Measurements from ENCODE around the gene AIMP1.
A peak's percentile ranks its signal among the peaks of the same experiment; 100 is the strongest.
"Not testable (repeated sequence)": the region's sequence is repeated elsewhere in the genome, so short reads cannot be mapped to it uniquely, and the experiment has no call there.

AIMP1 gene

GRCh38 chr4:106316773-106317409 lies 541 bp downstream of the AIMP1 start:
- no peak for TF ChIP-seq EZH2phosphoT487 (IDR thresholded peaks at IDR 0.05; ENCODE audit: low read depth)
- Histone ChIP-seq H3K9me3 (ENCODE audit: insufficient read depth, low read length) (no peaks in the 10 kb centered on the region), H2AFZ (ENCODE audit: low read depth, low read length) (peak overlapping the region; percentile 88; the same call in 1 of the 2 replicates)

GRCh38 chr4:106317815-106318214 lies 1.5 kb downstream of the AIMP1 start:
- H4K20me1 ChIP-seq (ENCODE audit: insufficient read depth, low read length) = no peaks in the 10 kb centered on the region
- H2AFZ ChIP-seq (ENCODE audit: low read depth, low read length) = no peak overlapping the region
- peak overlapping the region; percentile 98 for H3K4me3 ChIP-seq (ENCODE audit: low read length)
- H3K4me1 ChIP-seq (ENCODE audit: low read length) = peaks cover 27% of the 10 kb centered on the region
- H3K79me2 ChIP-seq (ENCODE audit: low read length) = peaks cover 82% of the 10 kb centered on the region
- H3K9me3 ChIP-seq (ENCODE audit: insufficient read depth, low read length) = no peaks in the 10 kb centered on the region
- H3K9ac ChIP-seq (ENCODE audit: low read length) = 0 out of 2 replicates have a peak overlapping the region, but pooled peaks have one; percentile 96
- TF ChIP-seq, protein P1, sequence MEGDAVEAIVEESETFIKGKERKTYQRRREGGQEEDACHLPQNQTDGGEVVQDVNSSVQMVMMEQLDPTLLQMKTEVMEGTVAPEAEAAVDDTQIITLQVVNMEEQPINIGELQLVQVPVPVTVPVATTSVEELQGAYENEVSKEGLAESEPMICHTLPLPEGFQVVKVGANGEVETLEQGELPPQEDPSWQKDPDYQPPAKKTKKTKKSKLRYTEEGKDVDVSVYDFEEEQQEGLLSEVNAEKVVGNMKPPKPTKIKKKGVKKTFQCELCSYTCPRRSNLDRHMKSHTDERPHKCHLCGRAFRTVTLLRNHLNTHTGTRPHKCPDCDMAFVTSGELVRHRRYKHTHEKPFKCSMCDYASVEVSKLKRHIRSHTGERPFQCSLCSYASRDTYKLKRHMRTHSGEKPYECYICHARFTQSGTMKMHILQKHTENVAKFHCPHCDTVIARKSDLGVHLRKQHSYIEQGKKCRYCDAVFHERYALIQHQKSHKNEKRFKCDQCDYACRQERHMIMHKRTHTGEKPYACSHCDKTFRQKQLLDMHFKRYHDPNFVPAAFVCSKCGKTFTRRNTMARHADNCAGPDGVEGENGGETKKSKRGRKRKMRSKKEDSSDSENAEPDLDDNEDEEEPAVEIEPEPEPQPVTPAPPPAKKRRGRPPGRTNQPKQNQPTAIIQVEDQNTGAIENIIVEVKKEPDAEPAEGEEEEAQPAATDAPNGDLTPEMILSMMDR (IDR thresholded peaks at IDR 0.05; ENCODE audit: low read depth, low read length) = no peak
- no peak for TF ChIP-seq EZH2phosphoT487 (IDR thresholded peaks at IDR 0.05; ENCODE audit: low read depth)
- H3K27me3 ChIP-seq (ENCODE audit: low read depth, low read length) = no peaks in the 10 kb centered on the region
- no peak overlapping the region for H3K27ac ChIP-seq (ENCODE audit: low read length)
- peaks cover 16% of the 10 kb centered on the region for H3K36me3 ChIP-seq (replicated peaks; ENCODE audit: low read depth, low read length)
- H3K4me2 ChIP-seq (ENCODE audit: low read length) = peak overlapping the region; percentile 97

More at GRCh38 chr4:106316773-106317409, 541 bp downstream of the AIMP1 start:
- peak overlapping the region; percentile 98 for H3K4me3 ChIP-seq (ENCODE audit: low read length)
- peaks cover 80% of the 10 kb centered on the region for H3K79me2 ChIP-seq (ENCODE audit: low read length)
- H3K27me3 ChIP-seq (ENCODE audit: low read depth, low read length) = no peaks in the 10 kb centered on the region
- H3K4me2 ChIP-seq (ENCODE audit: low read length) = peak overlapping the region; percentile 97
- H3K9ac ChIP-seq (ENCODE audit: low read length) = peak overlapping the region; percentile 96
- peaks cover 16% of the 10 kb centered on the region for H3K36me3 ChIP-seq (replicated peaks; ENCODE audit: low read depth, low read length)
- no peaks in the 10 kb centered on the region for H4K20me1 ChIP-seq (ENCODE audit: insufficient read depth, low read length)
- H3K27ac ChIP-seq (ENCODE audit: low read length) = peak overlapping the region; percentile 83
- H3K4me1 ChIP-seq (ENCODE audit: low read length) = peaks cover 29% of the 10 kb centered on the region

DNA sequence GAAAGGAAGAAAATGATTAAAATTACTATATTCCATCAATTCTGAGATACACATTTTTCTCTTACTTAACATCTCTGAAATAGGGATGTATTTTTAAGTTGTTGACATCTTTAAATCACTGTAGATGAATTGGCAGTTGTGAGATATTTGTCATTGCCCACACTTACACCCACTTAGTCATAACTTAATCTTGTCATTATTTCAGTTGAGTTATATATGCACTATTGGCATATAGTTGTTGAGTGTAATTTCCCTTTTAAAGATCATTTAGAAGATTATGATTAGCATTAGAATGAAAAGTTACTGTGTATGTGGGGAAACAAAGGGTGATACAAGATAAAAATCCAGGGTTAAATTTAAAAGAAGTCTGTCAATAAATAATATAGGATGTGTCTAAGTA lies 2.2 kb downstream of the AIMP1 start:
- Histone ChIP-seq H3K4me1 (ENCODE audit: low read length) (peaks cover 28% of the 10 kb centered on the region), H4K20me1 (ENCODE audit: insufficient read depth, low read length) (no peaks in the 10 kb centered on the region), H3K4me2 (ENCODE audit: low read length) (no peak overlapping the region), H3K27me3 (ENCODE audit: low read depth, low read length) (no peaks in the 10 kb centered on the region), H2AFZ (ENCODE audit: low read depth, low read length) (no peak overlapping the region), H3K4me3 (ENCODE audit: low read length) (no peak overlapping the region), H3K9me3 (ENCODE audit: insufficient read depth, low read length) (no peaks in the 10 kb centered on the region), H3K27ac (ENCODE audit: low read length) (no peak overlapping the region), H3K79me2 (ENCODE audit: low read length) (peaks cover 82% of the 10 kb centered on the region), H3K36me3 (replicated peaks; ENCODE audit: low read depth, low read length) (peaks cover 16% of the 10 kb centered on the region), H3K9ac (ENCODE audit: low read length) (no peak overlapping the region)
- TF ChIP-seq EZH2phosphoT487 (IDR thresholded peaks at IDR 0.05; ENCODE audit: low read depth) = no peak
- TF ChIP-seq, protein P1 (IDR thresholded peaks at IDR 0.05; ENCODE audit: low read depth, low read length) = no peak

- H3K27me3 ChIP-seq (ENCODE audit: low read depth, low read length) = no peaks in the 10 kb centered on the region
- no peak overlapping the region for H3K4me3 ChIP-seq (ENCODE audit: low read length)
- no peak overlapping the region for H3K9ac ChIP-seq (ENCODE audit: low read length)
- no peak overlapping the region for H3K27ac ChIP-seq (ENCODE audit: low read length)
- H3K36me3 ChIP-seq (replicated peaks; ENCODE audit: low read depth, low read length) = peaks cover 16% of the 10 kb centered on the region
- H2AFZ ChIP-seq (ENCODE audit: low read depth, low read length) = no peak overlapping the region
- H4K20me1 ChIP-seq (ENCODE audit: insufficient read depth, low read length) = no peaks in the 10 kb centered on the region
- H3K4me2 ChIP-seq (ENCODE audit: low read length) = no peak overlapping the region
- peaks cover 71% of the 10 kb centered on the region for H3K79me2 ChIP-seq (ENCODE audit: low read length)
- H3K9me3 ChIP-seq (ENCODE audit: insufficient read depth, low read length) = no peaks in the 10 kb centered on the region
- H3K4me1 ChIP-seq (ENCODE audit: low read length) = peaks cover 21% of the 10 kb centered on the region
- TF ChIP-seq, protein P1 (IDR thresholded peaks at IDR 0.05; ENCODE audit: low read depth, low read length) = no peak
- TF ChIP-seq EZH2phosphoT487 (IDR thresholded peaks at IDR 0.05; ENCODE audit: low read depth) = no peak
These were observed 3.9 kb downstream of the AIMP1 start for GRCh38 chr4:106320235-106320634.

DNA sequence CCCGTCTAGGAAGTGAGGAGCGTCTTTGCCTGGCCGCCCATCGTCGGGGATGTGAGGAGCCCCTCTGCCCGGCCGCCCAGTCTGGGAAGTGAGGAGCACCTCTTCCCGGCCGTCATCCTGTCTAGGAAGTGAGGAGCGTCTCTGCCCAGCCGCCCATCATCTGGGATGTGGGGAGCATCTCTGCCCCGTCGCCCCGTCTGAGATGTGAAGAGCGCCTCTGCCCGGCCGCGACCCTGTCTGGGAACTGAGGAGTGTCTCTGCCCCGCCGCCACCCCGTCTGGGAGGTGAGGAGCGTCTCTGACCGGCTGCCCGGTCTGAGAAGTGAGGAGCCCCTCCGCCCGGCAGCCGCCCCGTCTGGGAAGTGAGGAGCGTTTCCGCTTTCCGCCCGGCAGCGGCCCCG lies 4.8 kb downstream of the AIMP1 start:
- not testable (repeated sequence) for H3K9me3 ChIP-seq (ENCODE audit: insufficient read depth, low read length); H3K27me3 ChIP-seq (ENCODE audit: low read depth, low read length); H3K4me2 ChIP-seq (ENCODE audit: low read length); H3K27ac ChIP-seq (ENCODE audit: low read length); H3K9ac ChIP-seq (ENCODE audit: low read length); H2AFZ ChIP-seq (ENCODE audit: low read depth, low read length); H3K4me3 ChIP-seq (ENCODE audit: low read length); H4K20me1 ChIP-seq (ENCODE audit: insufficient read depth, low read length)
- Histone ChIP-seq H3K4me1 (ENCODE audit: low read length) (peaks cover 21% of the 10 kb centered on the region), H3K79me2 (ENCODE audit: low read length) (peaks cover 63% of the 10 kb centered on the region), H3K36me3 (replicated peaks; ENCODE audit: low read depth, low read length) (peaks cover 16% of the 10 kb centered on the region)

DNA sequence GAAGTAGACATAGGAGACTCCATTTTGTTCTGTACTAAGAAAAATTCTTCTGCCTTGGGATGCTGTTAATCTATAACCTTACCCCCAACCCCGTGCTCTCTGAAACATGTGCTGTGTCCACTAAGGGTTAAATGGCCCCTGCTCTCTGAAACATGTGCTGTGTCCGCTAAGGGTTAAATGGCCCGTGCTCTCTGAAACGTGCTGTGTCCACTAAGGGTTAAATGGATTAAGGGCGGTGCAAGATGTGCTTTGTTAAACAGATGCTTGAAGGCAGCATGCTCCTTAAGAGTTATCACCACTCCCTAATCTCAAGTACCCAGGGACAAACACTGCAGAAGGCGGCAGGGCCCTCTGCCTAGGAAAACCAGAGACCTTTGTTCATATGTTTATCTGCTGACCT lies 5.5 kb downstream of the AIMP1 start:
- Histone ChIP-seq H3K36me3 (replicated peaks; ENCODE audit: low read depth, low read length) (peaks cover 19% of the 10 kb centered on the region), H3K4me1 (ENCODE audit: low read length) (peaks cover 21% of the 10 kb centered on the region), H3K79me2 (ENCODE audit: low read length) (peaks cover 56% of the 10 kb centered on the region)
- not testable (repeated sequence) for H3K9ac ChIP-seq (ENCODE audit: low read length); H4K20me1 ChIP-seq (ENCODE audit: insufficient read depth, low read length); H3K27ac ChIP-seq (ENCODE audit: low read length); H3K27me3 ChIP-seq (ENCODE audit: low read depth, low read length); H3K4me2 ChIP-seq (ENCODE audit: low read length); H3K4me3 ChIP-seq (ENCODE audit: low read length); H2AFZ ChIP-seq (ENCODE audit: low read depth, low read length); H3K9me3 ChIP-seq (ENCODE audit: insufficient read depth, low read length)
